Suprapubic skin (tissue), 4 donors: ENCODE results near the gene RPUSD4. TPM values are rescaled to one million over a fixed set of nuclear protein-coding genes. Genes with fewer than 3 reads are reported as not detected.

Source experiments
- DNase-seq, 2 donors: peaks; one replicate each; pipeline ENCODE4 v3.0.0-alpha.2; 2019; ENCODE audit warnings: low spot score in 2 of 2
- H3K27ac ChIP-seq: fragments of 200-600 bp; sonication (generic); one replicate; pipeline ENCODE4 v1.5.1; 2019
- H3K27me3 ChIP-seq: fragments of 200-600 bp; sonication (generic); one replicate; pipeline ENCODE4 v1.5.1; 2019
- H3K36me3 ChIP-seq: fragments of 200-600 bp; sonication (generic); one replicate; pipeline ENCODE4 v1.5.1; 2019
- H3K4me1 ChIP-seq: fragments of 200-600 bp; sonication (generic); one replicate; pipeline ENCODE4 v1.5.1; 2019
- H3K4me3 ChIP-seq: fragments of 200-600 bp; sonication (generic); one replicate; pipeline ENCODE4 v1.5.1; 2019; ENCODE audit warnings: mild to moderate bottlenecking
- H3K9me3 ChIP-seq: fragments of 200-600 bp; sonication (generic); one replicate; pipeline ENCODE4 v1.5.1; 2019
- CTCF ChIP-seq, 2 donors: fragments of 200-600 bp in 1 of 2; fragments of 450-650 bp in 1 of 2; sonication (generic) in 1 of 2; IDR thresholded peaks; one replicate each; pipeline ENCODE4 v1.5.1; 2016 to 2019; ENCODE audit warnings: antibody characterized with exemption in 2 of 2, mild to moderate bottlenecking in 1 of 2, moderate library complexity in 1 of 2
- EP300 ChIP-seq: sonication (generic); formaldehyde crosslinking; IDR thresholded peaks from one replicate; pipeline ENCODE4 v1.6.1; 2017; ENCODE audit warnings: antibody characterized with exemption
- POLR2A ChIP-seq, 2 donors: fragments of 450-650 bp; IDR thresholded peaks; one replicate each; pipeline ENCODE4 v1.6.1; 2017; ENCODE audit warnings: antibody characterized with exemption in 2 of 2, mild to moderate bottlenecking in 2 of 2, moderate library complexity in 2 of 2
- POLR2AphosphoS5 ChIP-seq, 3 donors: sonication (generic); formaldehyde crosslinking; IDR thresholded peaks; one replicate each; pipeline ENCODE4 v1.6.1; 2017; ENCODE audit warnings: antibody characterized with exemption in 3 of 3
- WGBS: methylation state at CpG from one replicate; pipeline ENCODE4 v1.1.5; 2018; 5-methylcytosine and 5-hydroxymethylcytosine counted together
- total RNA-seq, 4 donors: library from RNA; depleted of rRNA; stranded (reverse); fragments of >200 nt; gene quantifications; one replicate each; pipeline ENCODE4 v1.1.0, GENCODE V29; 2016

The RPUSD4 gene
- total RNA-seq, 4 donors from 2014 or later: 25.1 to 34.9 (median 29.2) TPM

GRCh38 chr11:126210871-126211235, 597 bp downstream of the RPUSD4 start:
- peaks cover 19% of the 10 kb centered on the region for H3K36me3 ChIP-seq
- TF ChIP-seq CTCF (IDR thresholded peaks at IDR 0.05) (no peak), POLR2A (IDR thresholded peaks at IDR 0.05) (no peak), POLR2AphosphoS5 (IDR thresholded peaks at IDR 0.05) (no peak), EP300 (no peak)
- peaks cover 28% of the 10 kb centered on the region for H3K4me1 ChIP-seq
- peak overlapping the region; percentile 71 for H3K27ac ChIP-seq
- no peaks in the 10 kb centered on the region for H3K9me3 ChIP-seq
- no peaks in the 10 kb centered on the region for H3K27me3 ChIP-seq
- peak overlapping the region; percentile 88 for H3K4me3 ChIP-seq
- 3% methylated on average over 20 of the region's 20 CpGs for WGBS
- no peak for DNase-seq

- H3K9me3 ChIP-seq: no peaks in the 10 kb centered on the region
- 91% methylated on average over 2 of the region's 2 CpGs for WGBS
- peaks cover 49% of the 10 kb centered on the region for H3K36me3 ChIP-seq
- no peaks in the 10 kb centered on the region for H3K27me3 ChIP-seq
- no peak for DNase-seq
- peaks cover 19% of the 10 kb centered on the region for H3K4me1 ChIP-seq
- TF ChIP-seq POLR2AphosphoS5 (IDR thresholded peaks at IDR 0.05): no peak
- no peak for TF ChIP-seq POLR2A (IDR thresholded peaks at IDR 0.05)
- TF ChIP-seq EP300: no peak
- TF ChIP-seq CTCF (IDR thresholded peaks at IDR 0.05): no peak
- H3K4me3 ChIP-seq: no peak overlapping the region
- H3K27ac ChIP-seq: no peak overlapping the region
These were observed 3.6 kb downstream of the RPUSD4 start for GRCh38 chr11:126207896-126208295.

- Histone ChIP-seq H3K9me3 (no peaks in the 10 kb centered on the region), H3K36me3 (peaks cover 74% of the 10 kb centered on the region), H3K4me1 (peaks cover 2% of the 10 kb centered on the region), H3K4me3 (no peak overlapping the region), H3K27ac (no peak overlapping the region), H3K27me3 (no peaks in the 10 kb centered on the region)
- TF ChIP-seq EP300 (no peak), POLR2AphosphoS5 (IDR thresholded peaks at IDR 0.05) (no peak), CTCF (IDR thresholded peaks at IDR 0.05) (no peak), POLR2A (IDR thresholded peaks at IDR 0.05) (no peak)
- DNase-seq: no peak
- 95% methylated on average over 11 of the region's 14 CpGs for WGBS
These were observed 6.1 kb downstream of the RPUSD4 start for GRCh38 chr11:126205359-126205758.

- no peaks in the 10 kb centered on the region for H3K4me1 ChIP-seq
- TF ChIP-seq EP300 (no peak), POLR2AphosphoS5 (IDR thresholded peaks at IDR 0.05) (no peak), POLR2A (IDR thresholded peaks at IDR 0.05) (no peak), CTCF (IDR thresholded peaks at IDR 0.05) (no peak)
- peaks cover 83% of the 10 kb centered on the region for H3K36me3 ChIP-seq
- H3K27ac ChIP-seq: no peak overlapping the region
- DNase-seq: no peak
- H3K27me3 ChIP-seq: no peaks in the 10 kb centered on the region
- WGBS: 82% methylated on average over 8 of the region's 8 CpGs
- H3K9me3 ChIP-seq: no peaks in the 10 kb centered on the region
- H3K4me3 ChIP-seq: no peak overlapping the region
These were observed 8.6 kb downstream of the RPUSD4 start for GRCh38 chr11:126202646-126203359.

GRCh38 chr11:126198648-126199047, 12.8 kb downstream of the RPUSD4 start:
- no peaks in the 10 kb centered on the region for H3K9me3 ChIP-seq
- no peak overlapping the region for H3K27ac ChIP-seq
- H3K4me1 ChIP-seq: peaks cover 4% of the 10 kb centered on the region
- no peak overlapping the region for H3K4me3 ChIP-seq
- 95% methylated on average over 5 of the region's 5 CpGs for WGBS
- peaks cover 81% of the 10 kb centered on the region for H3K36me3 ChIP-seq
- no peak for DNase-seq
- no peaks in the 10 kb centered on the region for H3K27me3 ChIP-seq
- TF ChIP-seq EP300: no peak
- TF ChIP-seq POLR2AphosphoS5 (IDR thresholded peaks at IDR 0.05): no peak
- TF ChIP-seq CTCF (IDR thresholded peaks at IDR 0.05): no peak
